Caki2 (cell line): ENCODE measurements around the gene CPEB4. TPM values are rescaled to one million over a fixed set of nuclear protein-coding genes. Genes with fewer than 3 reads are reported as not detected.

Experiments used
- DNase-seq: peaks from one replicate; pipeline ENCODE4 v3.0.0-alpha.2; 2015; ENCODE audit warnings: low read depth
- in situ Hi-C: cut with HindIII; loops from 2 replicates; pipeline ENCODE4 v1.10.0; 2016; ENCODE audit warnings: low sequenced_read_pairs, low pct_unique_long_range_greater_than_20kb, mixed read lengths
- total RNA-seq: library from RNA; depleted of rRNA; stranded (reverse); fragments of >200 nt; shearing (Covaris generic); gene quantifications from 2 replicates; pipeline ENCODE4 v1.2.3, GENCODE V29; 2014; ENCODE audit warnings: low replicate concordance

CPEB4 gene
- total RNA-seq, 1 experiment from 2014 or later: 9.8 TPM

DNA sequence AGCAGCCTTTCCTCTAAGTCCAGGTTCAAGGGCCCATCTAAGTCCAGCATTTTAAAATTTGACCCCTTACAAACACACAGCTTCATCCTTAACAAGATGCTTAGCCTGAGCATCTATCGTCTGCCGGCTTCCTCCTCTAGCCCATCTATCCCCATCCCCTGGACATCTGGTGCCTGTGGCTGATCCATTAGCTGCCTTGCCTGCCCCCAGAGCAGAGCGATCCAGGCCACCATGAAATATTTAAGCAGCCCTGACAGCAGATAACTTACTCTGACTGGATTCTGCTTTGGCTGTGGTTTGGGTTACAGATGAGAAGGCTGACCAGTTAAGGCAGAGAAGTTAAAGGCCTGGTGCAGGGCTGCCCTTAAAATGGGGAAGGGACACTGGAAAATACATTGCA, 30.9 kb upstream of the CPEB4 start:
- DNase-seq: no peak
- in situ Hi-C loops: no loop called here

DNA sequence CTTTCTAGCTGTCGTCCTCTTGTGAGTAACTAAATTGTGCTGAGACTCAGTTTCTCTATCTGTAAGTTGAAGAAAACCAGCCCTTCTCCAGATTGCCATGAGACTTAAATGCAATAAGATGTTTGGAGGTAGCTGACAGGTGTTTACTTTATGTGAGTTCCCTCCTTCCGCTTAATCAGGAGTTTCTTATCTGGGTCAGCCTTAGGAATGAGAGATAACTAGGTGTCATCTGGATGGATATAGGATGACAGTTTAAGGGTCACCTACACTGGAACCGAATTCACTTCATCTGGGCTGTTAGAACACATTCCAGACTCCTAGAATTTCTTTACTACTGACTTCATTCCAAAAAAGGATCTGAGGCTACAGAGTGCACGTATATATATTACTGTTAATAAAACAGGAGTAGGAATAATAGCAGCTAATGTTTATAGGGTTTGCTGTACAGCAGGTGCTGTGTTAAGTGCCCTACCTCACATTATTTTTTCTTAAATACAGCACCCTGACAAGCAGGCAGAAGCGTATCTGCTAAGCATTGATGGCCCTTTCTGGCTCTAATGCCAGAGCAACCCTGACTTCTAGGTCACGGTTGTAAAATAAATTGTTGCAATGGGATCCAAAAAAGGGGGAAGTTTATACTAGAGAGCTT, 30.0 kb upstream of the CPEB4 start:
- in situ Hi-C loops: no loop called here
- DNase-seq: no peak

DNA sequence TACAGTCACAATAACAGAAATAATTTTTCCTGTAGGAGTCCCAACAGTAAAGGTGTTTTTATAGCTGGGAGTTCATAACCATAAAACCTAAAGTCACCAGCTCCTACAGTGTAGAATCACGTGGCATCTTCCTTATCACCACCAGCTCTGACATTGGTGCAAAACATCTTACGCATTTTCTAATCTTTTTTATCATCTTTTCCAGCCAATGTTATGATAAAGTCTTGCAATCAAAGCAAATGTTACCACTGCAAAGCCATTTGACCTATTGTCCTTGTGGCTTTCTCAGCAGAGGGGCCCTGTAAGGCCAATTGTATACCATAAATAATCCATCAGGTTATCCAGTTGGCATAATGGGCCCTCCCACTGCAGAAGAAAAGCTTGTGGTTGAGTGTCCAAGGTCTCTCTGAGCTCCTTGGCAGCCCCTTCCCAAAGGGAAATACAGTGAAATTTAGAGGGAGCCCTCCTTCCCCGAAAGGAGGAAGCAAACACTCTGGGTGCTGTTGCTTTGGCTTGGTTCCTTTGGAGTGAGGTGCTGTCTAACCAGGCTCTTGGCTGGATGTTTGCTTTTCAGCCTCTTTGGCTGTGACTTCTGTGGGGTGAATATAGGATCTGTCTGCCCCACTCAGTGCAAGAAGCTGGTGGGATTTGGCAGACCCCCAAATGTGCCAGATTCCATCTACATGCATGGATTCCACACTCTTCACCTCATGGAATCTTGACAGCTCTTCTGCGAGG, 29.3 kb upstream of the CPEB4 start:
- in situ Hi-C loops: no loop called here

GRCh38 chr5:173859408-173860159, 28.6 kb upstream of the CPEB4 start:
- DNase-seq: no peak

More for the DNA sequence above, 29.3 kb upstream of the CPEB4 start:
- no peak for DNase-seq

DNA sequence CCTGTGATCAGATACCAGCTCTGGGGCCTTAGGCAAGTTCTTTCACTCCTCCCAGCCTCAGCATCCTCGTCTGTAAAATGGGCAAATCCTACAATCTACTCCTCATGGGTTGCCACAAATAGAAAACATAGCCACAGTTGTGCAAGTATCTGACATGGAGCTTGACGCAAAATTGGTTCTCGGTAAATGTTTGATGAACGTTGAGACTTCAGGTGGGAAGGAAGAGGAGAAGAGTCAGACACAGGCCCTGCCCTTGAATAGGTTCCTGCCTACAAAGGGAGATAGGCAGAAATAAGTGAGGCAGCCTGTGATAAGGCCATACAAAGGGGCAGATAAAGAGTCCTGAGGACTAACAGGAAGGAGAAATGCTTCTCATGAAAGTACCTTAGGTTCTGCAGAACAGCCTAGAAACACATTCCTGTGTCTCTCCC, 26.1 kb upstream of the CPEB4 start:
- DNase-seq: no peak
- in situ Hi-C loops: no loop called here

More at GRCh38 chr5:173859408-173860159, 28.6 kb upstream of the CPEB4 start:
- in situ Hi-C loops: no loop called here

DNA sequence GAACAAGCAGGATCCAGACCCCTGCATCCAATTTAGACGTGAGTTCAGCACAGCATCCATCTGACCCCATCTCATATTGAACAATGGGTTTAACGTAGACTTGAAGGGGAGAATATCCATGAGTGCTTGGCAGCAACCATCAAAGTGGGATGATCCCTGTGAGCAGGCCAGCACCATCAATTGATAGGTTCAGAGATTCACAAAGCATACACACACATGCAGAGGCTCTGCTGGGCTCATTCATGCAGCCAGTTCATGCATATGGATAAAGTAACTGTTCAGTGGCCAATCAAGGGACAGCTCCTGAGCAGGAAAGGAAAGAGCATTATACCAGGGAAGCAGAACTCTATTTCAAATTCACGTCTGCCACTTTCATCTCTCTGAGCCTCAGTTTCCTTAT, 24.8 kb upstream of the CPEB4 start:
- in situ Hi-C loops: no loop called here
- DNase-seq: no peak

DNA sequence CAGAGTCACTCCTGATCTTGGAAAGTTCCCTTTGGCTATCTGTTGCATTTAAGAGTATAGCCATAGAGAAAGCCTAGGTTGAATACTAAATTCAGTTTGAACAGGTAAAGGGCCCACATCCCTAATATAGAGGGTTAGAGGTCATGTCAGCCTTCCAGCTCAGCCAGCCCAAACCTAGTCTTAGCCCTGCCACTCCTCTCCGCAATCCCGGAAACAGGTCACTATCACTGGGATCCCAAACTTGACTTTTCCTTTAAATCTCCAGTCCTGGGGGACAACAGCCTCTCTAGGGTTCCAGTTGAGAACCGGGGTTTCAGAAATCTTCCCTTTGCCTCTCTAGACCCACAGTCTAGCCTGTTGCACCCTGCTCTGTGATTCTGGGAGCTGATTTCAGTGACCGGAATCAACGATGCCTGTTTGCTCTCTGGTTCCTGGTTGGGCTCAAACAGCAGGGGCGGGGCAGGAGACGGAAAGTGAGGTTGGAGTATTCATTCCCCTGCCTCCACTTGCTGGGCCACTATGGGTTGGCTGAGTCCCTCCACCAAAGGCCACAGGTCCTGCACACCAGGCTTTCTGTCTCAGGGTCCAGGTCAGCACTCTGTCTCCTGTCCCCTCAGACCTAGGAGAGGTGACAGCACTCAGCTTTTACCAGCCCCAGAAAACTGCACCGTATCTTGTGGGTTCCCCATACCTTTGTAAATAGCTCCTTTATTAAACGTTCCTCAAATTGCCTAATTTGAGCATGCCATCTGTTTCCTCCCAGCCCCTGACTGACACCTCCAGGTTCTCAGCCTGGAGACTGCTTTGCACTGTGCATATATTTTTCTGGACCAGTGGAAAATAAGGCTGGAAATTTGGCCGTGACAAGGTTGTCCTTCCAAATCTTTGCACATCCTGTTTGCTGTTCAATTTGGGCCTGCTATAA, 23.8 kb upstream of the CPEB4 start:
- no peak for DNase-seq
- in situ Hi-C loops: no loop called here

DNA sequence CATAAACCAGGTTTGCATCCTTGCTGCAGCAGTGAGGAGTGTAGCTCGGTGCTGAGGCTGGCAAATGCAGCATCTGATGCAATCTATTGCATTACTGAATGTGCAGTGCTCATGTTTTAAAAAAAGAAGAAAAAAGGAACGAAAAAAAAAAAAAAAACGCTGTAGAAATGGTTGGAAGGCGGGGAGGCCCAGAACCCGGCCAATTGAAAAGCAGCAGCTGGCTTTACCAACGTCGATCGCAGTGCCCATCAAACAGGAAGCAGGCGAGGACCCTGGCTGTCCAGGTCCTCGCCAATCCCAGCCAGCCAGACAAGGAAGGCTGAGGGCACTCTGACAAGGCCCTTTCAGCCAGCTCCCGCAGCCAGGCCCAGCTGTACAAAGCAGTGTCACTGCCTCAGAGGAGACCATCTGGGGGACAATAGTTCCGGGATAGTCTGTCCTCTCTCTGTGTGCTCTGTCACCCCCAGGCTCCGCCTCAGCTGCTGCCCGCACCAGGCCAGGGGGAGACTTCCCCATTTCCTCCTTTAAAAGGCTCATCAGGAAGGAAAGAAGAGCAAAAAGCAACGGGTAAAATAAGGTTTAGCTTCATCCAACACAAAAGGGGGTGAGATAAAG, 21.8 kb upstream of the CPEB4 start:
- no peak for DNase-seq
- in situ Hi-C loops: no loop called here

- in situ Hi-C loops: no loop called here
- DNase-seq: no peak
These were observed 21.1 kb upstream of the CPEB4 start for GRCh38 chr5:173866858-173867679.

DNA sequence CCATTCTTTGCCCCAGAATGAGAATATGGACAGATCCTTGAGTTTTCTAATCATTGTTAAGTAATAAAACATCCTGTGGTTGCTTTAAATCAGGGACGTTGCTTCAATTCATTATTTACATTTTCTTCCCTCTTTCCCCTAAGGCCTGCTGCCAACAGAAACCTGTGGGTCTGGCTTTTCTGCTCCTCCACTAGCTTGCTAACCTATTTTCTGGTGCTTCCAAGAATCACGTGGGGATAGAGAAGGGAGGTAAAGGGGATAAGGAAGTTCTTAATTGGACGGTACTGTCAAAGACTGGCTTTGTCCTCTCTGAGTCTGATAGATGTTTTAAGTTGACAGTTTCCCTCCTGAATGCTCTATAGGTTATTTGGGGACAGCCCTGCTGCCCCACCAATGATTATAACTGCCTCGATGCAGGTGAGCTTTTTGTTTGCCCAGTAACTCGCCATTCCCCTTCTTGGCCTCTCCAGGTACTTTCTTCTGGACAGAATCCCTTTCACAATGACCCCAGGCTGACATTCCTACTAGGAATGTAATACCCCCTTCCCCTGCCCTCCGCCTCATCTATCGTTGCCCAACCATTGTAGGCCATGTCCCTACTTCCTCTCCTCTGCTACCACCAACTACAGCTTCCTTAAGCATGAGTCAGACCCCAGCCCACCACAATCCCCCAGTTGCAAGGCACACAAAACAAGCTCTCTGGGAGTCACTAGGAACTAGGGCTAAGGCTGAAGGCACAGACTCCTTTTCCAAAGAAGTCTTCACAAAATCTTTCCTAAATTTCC, 19.9 kb upstream of the CPEB4 start:
- DNase-seq: no peak
- in situ Hi-C loops: no loop called here

- DNase-seq: no peak
- in situ Hi-C loops: no loop called here
These were observed 18.8 kb upstream of the CPEB4 start for GRCh38 chr5:173869316-173869715.

- no peak for DNase-seq
- in situ Hi-C loops: no loop called here
These were observed 15.2 kb upstream of the CPEB4 start for GRCh38 chr5:173872957-173873305.

GRCh38 chr5:173873306-173873922, 14.7 kb upstream of the CPEB4 start:
- DNase-seq: no peak
- in situ Hi-C loops: no loop called here

- in situ Hi-C loops: no loop called here
These were observed 13.0 kb upstream of the CPEB4 start for GRCh38 chr5:173875189-173875588.

DNA sequence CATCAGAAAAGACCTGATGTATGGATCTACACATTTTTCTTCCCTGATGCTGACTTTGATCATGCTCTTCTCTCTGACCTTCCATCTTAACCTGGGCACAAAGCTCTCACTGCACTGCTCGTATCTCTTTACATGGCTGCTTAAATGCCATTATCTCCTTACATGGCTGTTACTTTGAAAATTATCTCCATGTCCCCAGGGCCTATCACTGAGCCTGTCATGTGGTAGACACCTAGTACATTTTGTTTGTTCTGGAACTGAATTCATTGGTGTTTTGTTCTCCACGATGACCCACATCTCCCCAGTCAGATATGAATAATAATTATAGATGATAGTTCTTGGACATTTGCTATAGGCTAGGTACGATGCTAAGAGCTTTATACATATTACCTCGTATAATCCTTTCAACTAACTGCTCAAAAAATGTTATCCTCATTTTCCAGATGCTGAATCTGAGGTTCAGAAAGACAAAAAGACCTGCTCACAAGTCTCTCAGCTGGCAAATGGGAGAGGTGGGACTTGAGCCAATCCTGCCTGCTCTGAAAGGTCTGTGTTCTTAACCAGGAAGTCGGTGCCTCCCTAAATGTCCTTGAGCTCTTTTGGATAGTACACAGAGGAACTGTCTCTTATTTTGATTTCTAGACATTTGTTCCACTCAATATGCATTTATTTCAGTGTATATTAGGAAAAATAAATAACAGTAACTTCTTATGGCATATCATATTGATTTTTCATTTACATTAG, 9.8 kb upstream of the CPEB4 start:
- no peak for DNase-seq
- in situ Hi-C loops: no loop called here

More at GRCh38 chr5:173875189-173875588, 13.0 kb upstream of the CPEB4 start:
- DNase-seq: no peak
